ENCODE data around the gene PRDM12.

Gene PRDM12

DNA sequence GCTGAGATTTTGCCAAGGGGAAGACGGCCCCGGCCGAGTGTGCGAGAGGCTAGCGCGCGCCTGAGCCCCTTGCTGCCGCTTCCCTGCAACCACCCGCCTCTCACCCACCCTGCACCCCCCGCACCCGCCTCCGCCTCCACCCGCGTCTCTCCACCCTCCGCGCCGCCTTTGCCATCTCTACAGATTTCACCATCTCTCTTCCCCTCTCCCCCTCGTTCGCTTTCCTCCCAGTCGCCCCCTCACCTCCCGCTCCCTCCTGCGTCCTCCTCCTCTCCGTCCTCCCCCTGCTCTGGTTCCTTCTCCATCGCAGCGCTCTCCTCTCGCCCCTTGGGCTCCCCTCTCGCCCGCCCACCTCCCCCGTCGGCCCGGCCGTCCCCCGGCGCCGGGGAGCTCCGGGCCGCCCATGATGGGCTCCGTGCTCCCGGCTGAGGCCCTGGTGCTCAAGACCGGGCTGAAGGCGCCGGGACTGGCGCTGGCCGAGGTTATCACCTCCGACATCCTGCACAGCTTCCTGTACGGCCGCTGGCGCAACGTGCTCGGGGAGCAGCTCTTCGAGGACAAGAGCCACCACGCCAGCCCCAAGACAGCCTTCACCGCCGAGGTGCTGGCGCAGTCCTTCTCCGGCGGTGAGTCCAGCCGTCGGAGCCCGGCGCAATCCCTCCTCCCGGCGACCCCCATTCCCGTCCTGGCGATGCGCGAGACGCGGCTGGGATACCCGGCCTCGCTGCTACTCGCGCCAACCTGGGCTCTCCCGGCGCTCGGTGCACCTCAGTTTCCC, at the start of gene PRDM12:
TSS of gene PRDM12 (plus strand) at position 344 of the 778 bp plus-strand sequence. CDS start at position 404, 60 bp downstream.
- FAIRE-seq = no peak
- DNase-seq (ENCODE audit: low spot score) = no peak

DNA sequence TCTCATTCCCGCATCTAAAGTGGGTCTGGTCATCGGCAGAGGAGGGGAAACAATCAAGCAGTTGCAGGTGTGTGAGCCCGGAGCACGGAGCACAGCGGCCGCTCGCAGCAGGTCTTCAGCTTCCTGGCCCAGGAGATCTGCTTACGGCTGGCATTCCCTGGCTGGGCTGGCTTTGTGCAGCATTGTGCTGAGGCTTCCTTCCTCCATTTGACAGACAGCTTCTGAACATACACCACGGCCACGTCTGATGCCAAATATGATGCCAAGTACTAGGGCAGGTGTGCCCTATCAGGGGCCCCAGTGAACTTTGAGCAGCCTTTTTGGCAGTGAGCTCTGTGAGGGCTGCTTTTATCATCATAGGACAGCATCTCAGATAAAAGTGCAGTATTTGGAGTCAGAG, 47.9 kb upstream of the PRDM12 start:
- FAIRE-seq = no peak
- DNase-seq (ENCODE audit: low spot score) = no peak

DNA sequence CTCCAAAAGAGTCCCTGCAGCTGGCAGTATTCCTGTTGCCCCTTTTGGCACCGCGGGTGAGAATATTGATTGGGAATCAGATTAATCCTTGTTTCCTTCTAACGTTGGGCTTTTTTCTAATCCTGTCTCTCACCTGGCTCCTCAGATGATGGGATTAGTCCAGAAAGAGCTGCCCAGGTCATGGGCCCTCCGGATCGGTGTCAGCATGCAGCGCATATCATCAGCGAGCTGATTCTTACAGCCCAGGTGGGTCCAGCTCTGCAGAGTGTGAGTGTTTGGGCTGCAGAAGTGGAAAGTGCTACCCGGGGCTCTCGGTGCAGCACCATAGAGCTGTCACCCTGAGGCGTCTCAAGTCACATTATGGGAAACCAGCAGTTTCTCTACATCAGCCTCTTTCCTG, 40.9 kb upstream of the PRDM12 start:
- FAIRE-seq (no peak), DNase-seq (ENCODE audit: low spot score) (no peak)

DNA sequence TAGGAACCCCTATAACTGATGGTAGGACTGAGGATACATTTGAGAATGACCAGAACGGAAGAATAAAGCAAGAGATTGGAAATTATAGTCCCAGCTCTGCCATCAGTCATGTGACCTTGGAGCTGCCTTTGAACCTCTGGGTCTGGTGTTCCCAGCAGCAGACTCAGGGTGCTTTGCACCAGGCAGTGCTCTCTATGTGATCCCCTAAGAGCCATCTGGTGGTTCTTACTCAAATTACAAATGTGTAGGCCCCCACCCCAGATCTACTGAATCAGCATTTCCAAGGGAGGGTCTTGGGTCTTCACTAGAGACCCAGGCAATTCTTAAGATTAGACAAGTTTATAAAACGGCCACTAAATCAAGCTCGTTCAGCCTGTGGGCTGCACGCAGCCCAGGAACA, 40.2 kb upstream of the PRDM12 start:
- DNase-seq (ENCODE audit: low spot score) (no peak), FAIRE-seq (no peak)

DNA sequence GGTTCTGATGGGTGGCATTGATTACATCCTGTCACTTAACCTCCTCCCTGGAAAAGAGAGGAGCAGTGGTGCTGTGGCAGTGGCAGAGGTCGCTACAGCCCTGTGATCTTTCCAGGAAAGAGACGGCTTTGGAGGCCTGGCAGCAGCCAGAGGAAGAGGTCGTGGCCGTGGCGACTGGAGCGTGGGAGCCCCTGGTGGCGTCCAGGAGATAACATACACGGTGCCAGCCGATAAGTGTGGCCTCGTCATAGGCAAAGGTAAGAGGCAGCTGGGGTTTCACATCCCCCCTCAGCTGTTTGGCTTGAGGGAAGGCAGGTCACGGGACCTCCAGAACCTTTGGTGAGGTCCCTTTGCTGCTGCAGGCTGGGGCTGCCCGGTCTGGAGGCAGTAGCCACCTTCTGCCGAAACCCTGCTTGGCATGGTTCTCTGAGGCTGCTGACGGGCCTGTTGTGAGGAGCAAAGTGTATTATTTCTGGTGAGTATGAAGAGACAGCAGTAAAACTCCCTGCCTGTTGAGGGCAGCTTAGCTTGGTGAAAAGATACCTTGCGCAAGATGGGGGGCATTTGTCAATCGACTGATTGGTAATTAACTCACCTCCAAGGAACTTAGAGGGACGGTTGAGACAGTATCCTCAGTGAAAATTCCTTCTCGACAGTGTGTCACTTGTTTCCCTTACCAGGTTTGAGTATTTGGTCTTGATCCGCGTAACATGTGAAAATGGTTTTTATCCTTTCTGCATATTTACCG, 38.0 kb upstream of the PRDM12 start:
- DNase-seq (ENCODE audit: low spot score) (no peak), FAIRE-seq (no peak)

DNA sequence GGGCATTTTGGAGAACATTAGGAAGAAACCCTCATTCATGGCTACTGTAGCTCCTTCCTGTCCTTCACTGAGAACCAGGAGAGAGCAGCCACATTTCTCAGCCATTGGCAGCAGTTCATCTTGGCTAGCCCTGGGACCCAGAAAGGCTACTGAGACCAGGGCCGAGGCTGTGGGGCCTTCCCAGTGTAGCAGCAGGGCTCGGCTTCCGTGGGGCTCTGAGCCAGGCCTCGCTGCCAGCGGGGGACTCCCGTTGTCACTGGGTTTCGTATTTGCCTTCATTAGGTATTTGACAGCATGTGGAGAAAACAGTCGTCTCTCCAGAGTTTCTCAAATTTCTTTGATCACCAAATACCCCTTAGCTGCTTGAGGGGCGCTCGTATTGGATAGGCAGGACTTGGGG, 37.3 kb upstream of the PRDM12 start:
- no peak for FAIRE-seq
- no peak for DNase-seq (ENCODE audit: low spot score)

DNA sequence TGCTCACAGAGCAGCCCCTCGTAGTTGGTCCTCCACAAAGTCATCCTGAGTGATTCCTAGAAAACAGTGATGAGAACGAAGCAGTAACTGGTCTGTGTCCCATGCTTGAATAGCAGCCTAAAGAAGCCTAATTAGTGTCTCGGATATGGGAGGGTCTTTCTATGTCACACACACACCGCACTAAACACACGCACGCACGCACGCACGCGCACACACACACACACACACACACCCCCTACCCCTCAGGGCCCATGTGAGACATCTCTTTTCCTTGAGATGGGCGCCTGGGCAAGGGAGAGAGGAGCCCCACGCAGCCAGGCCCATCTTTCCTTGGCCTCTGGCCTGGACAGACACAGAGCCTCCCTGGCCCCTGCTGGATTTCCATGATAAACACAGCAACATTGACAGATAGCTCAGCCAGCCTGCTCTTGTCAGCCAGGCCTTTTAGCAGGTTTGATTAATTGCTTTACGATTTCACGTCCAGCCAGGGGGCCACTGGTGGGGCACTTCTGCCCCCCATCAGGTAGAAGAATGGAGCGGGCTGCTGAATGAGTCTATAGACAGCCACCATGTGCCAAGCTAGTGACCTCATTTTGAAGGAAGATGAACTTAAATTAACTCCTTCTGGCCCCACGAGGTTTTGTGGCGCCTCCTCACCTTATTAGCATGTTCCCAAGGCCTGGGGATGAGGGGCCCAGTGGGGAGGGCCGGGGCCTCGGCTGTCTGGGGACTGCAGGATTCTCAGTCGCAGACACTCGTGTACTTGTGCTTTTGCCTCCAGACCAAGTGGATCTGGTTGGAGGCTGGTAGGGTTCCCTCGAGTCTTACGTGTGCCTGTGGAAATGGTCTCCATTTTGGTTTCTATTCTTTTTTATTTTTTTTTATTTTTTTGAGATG, 36.2 kb upstream of the PRDM12 start:
- DNase-seq (ENCODE audit: low spot score) (no peak), FAIRE-seq (no peak)

DNA sequence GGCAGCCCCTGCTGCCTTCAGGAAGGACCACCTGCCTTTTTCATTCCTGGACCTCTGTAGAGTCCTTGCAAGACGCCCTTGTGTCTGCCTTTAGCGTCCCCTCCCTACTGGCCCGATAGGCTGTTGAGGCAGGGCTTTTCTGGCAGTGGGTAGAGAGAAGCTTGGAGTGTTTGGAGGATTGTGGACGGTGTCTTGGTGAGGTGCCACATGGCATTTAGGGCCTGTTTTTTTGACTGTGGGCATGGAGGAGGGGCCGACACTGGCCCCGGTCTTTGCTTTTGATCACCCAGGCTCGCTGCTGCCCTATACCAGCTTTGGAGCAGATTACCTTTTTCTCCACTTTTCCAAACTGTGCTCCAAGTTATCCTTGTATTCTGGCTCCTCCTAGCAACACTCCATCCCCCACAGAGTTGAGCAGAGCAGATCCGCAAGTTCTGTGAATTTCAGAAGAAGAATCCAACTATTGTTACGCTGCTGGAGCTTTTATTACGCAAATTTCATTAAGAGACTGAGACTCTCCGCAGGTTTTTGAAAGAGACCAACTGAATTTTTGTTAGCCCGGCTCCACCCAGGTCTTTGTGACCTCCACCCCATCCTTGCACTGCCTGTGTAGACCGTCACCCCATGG, 34.8 kb upstream of the PRDM12 start:
- no peak for FAIRE-seq

DNA sequence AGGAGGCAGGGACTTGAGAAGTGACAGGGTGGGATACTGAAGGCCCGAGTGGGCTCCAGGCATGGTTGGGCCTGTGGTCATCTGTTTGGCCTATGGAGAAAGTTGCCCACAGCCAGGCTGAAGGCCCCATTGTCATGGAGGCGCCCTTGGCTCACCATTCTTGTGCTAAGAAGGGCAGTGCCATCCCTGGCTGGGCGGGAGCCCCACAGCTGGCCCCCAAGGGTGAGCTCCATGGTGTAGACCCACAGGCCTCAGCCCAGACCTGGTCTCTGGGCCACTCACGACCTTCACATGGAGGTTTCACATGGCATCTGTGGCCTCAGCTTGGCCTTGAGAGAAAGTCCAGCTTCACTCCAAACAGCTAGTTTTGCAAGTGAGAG, 34.3 kb upstream of the PRDM12 start:
- FAIRE-seq (no peak), DNase-seq (ENCODE audit: low spot score) (no peak)

More for the DNA sequence above, 34.8 kb upstream of the PRDM12 start:
- no peak for DNase-seq (ENCODE audit: low spot score)

DNA sequence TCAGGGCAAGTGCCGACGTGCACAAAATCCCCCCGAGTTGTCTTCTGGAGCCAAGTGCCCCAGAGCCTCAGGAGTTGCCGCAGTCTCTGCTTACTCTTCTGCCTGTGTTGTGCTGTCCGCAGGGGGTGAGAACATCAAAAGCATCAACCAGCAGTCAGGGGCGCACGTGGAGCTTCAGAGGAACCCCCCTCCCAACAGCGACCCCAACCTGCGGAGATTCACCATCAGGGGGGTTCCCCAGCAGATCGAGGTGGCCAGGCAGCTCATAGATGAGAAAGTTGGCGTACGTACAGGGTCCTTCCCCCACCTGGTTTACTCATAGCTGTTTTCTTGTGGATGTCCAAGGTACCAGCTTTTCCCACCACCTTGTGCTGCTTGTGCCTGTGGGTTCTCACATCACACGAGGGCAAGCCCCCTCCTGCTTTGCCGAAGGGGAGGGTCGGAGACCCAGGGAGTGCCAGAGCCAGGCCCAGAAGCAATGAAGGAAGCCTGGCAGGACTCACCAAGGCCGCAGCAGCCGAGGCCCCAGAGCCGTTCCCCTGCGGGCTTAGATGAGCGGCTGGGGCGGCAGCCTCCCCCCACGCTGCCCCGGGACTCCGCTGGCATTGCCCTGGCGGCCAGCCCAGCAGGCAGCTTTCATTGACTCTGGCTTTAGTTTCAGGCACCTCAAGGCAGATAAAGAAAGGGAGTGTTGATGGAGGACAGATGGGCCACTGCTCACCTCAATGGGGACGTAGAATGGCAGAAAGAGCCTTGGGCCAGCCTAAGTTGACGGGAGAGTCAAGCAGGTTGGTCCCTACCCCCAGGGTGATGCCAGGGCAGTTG, 33.7 kb upstream of the PRDM12 start:
- DNase-seq (ENCODE audit: low spot score) (no peak), FAIRE-seq (no peak)

DNA sequence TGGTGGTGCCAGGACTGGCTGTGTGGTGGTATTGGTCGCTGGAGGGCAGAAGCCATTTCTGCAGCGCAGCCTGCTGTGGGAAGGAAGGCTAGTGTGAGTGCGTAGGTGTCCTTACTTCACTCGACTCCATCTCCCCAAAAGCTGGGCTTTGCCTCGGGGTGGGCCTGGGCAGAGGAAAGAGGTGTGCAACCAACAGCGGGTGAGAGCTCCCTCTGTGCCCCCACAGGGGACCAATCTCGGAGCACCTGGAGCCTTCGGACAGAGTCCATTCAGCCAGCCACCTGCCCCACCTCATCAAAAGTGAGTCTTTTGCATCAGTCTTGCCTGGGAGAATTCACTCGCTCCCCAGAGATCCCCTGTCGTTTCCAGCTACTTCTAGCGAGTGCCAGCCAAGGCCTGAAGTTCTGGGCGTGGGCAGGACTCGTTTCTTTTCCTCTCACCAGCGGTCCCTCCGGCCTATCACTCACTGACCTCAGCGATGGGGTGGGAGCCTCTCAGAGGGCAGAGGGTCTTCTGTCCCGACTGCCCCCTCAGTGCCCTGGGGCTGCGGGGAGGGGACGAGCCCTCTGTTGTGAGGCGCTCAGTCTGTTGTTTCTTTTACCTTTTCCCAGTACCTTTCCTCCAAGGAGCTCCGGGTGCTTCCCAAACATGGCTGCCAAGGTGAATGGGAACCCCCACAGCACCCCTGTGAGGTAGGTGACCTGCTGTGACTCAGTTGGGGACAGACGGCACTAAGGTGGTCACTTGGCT, 32.9 kb upstream of the PRDM12 start:
- FAIRE-seq = no peak
- DNase-seq (ENCODE audit: low spot score) = no peak

DNA sequence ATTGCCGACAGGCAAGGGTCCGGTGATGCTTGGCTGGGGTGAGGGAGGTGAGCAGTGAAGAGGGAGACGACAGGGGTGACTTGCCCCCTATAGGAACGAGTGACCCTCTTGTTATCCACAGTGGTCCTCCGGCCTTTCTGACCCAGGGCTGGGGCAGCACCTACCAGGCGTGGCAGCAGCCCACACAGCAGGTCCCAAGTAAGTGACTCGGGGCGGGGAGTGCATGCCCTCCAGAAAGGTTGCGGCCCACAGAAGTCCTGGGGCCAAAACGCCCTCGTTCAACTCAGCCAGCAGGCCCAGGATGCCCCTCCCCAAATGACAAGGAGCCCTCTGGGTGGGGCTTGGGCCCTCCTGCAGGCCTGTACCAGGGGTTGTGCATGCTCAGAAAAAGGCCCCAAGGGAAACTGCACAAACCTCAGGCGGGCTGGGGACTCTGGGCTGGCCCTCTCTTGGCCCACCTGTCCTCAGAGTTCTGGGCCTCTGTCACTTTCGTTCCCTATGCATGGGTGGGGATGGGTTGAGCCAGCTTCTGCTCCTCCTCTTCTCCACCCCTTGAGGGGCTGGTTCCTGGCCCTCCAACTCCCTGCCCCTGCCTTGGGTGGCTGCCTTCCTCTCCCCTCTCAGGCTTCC, 32.2 kb upstream of the PRDM12 start:
- DNase-seq (ENCODE audit: low spot score) (no peak), FAIRE-seq (no peak)

DNA sequence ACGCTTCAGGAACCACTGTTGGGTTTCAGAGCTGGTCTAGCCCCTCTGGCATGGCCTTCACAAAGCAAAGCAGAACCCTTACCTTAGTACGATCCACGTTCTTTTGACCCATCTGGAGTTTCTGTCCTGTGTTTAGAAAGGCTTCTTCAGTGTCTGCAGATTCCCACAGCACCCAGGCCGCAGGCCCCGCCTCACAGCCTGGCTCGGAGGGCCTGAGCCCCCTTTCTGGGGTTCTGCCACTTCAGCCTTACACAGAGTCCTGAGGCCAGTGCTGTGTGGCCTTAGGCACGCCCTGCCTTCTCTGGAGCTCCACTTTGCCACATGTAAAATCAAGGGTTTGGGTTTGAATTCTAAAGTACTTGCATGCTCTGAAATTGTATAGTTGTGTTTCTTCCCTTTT, 31.6 kb upstream of the PRDM12 start:
- no peak for DNase-seq (ENCODE audit: low spot score)
- no peak for FAIRE-seq

DNA sequence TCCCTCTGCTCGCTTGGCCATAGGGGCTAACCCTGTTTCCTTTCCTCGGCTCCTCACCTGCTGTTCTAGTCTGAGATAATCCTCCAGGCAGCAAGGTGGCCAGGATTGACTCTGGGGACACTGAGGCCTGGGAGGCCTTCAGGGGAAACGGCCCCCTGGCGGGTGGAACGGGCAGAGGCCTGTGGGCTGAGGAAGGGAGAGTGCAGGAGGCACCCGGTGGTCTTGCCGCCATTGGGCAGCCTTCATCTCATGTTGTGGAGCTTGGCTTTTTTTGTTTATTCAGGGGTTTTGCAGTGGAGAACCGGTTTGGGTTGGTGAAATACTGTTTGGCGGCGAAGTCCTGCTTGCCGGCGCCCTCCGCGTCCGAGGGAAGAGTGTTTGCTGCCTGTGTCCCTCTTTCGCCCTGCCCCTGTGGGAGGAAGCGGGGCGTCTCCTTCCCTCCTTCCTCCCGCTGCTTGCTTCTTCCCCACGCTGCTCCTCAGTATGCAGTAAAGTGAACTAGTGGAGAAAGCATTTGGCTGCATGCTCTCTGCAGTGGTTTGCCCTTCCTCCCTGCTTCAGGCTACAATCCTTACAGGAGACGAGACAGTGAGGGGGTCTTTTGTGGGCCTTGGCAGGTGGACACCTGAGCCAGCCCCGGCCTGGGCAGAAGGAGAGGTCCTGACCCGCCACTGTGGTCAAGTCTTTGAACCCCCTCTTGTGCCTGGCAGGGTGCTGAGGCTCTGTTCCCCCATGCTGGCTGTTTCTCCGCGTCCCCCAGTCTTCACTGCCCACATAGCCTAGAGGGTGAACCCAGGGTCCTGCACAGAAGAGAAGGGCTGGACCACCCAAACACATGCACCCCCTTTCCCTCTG, 30.8 kb upstream of the PRDM12 start:
- DNase-seq (ENCODE audit: low spot score) = no peak

DNA sequence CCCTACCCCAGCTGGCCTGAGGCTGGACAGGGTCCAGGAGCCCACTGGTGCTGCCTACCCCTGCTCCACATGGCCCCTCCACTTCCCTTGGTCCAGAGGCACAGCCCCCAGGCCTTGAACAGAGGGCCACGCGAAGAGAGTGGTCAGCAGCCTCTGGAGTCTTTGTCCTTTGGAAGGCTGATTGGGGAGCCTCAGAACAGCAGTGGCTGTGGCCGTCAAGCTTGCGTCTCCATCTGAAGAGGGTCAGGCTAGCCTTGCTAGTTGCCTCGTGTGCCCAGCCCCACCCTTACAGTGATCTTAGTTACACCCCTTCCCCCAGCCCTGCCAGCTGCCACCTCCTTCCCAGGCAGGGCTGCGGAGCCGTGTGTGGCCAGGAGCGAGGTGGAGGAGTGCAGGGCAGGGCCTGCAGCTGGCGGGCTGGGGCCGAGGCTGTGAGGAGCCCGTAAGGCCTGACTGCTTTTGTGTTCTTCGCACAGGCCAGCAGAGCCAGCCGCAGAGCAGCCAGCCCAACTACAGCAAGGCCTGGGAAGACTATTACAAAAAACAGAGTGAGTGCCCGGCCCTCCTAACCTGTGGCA, 30.1 kb upstream of the PRDM12 start:
- FAIRE-seq (no peak), DNase-seq (ENCODE audit: low spot score) (no peak)

More for the DNA sequence above, 30.8 kb upstream of the PRDM12 start:
- no peak for FAIRE-seq

DNA sequence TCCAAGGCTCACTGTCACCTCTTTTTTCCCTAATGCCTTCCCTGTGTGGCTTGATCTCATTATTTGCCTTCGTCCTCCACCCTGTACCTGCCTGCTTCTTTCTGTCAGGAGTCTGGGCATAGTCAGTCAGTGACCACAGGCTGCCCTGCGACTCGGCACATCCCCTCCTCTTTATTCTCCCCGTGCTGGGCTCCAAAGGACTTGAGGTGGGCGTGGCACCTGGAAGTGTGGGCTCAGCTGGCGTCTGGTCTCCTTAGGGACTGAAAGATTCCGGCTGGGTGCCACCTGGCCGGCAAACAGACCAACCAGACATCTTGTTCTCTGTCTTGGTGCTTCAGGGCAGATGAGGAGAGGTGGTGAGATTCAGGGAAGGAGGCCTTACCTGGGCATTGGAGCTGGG, 29.6 kb upstream of the PRDM12 start:
- no peak for DNase-seq (ENCODE audit: low spot score)
- no peak for FAIRE-seq

DNA sequence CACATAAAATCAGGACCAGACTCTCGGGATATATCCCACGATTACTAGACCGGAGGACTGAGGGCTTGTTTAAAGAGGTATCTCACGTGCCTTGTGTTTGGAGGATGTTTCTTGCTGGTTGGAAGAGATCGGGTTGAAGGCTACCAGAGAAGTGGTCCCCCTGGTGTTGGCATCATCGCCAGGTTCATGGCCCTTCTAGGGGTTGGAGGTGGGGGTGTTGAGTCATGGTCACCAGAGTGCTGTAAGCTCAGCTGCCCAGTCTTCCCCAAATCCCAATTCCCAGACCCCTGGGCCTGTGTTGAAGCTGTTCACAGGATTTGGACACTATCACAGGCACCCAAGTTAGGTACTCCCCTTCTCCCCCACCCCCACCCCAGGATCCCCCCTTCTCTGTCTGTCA, 29.1 kb upstream of the PRDM12 start:
- DNase-seq (ENCODE audit: low spot score) = no peak
- FAIRE-seq = no peak

All from RCC 7860 (cell line).